ENCODE results near the gene GPATCH8. TPM values are rescaled to one million over a fixed set of nuclear protein-coding genes. Genes with fewer than 3 reads are reported as not detected.
"Not testable (repeated sequence)": the region's sequence is repeated elsewhere in the genome, so short reads cannot be mapped to it uniquely, and the experiment has no call there.

GPATCH8 gene
- total RNA-seq, 2 experiments from 2014 or later = 46.1 to 51.6 TPM

DNA sequence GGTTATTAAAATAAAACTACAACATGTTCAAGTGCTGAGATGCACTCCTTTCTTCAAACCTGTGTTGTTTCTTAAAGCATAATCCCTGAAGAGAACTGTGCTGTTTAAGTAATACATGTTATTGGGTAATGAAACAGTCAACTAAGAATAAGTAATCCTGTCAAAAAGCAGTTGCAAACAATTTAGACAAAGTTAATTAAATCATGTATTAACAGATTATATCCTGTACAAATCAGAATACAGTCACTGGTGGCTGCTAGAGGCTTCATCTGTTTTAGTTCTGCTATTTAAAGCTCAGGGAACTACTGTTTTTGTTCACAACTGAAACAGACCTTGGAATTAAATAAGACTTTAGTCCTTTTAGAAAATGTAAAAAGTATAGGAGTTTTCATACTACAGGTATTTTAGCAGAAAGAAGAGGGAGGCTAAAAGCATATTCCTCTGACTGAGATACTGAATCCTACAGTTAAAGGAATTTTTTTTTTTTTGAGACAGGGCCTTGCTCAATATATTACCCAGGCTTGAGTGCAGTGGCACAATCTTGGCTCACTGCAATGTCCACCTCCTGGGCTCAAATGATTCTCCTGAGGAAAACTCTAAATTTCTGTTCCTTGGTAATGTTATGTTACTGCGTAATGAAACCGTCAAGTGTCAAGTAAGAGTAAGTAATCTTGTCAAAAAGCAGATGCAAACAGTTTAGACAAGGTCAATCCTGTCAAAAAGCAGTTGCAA, 86.5 kb downstream of the GPATCH8 start:
- Mint-ChIP-seq H3K27me3 (no peaks in the 10 kb centered on the region), H3K4me3 (no peak overlapping the region), H3K4me1 (peaks cover 16% of the 10 kb centered on the region), H3K9me3 (ENCODE audit: low read depth) (no peaks in the 10 kb centered on the region), H3K27ac (no peak overlapping the region), H3K36me3 (peaks cover 21% of the 10 kb centered on the region)
- ATAC-seq (no peak), DNase-seq (no peak)
- CTCF ChIA-PET = interaction anchor here (1.3 to 1.7 kb wide), 2 partner anchors 9 to 15 kb away, joined by 3 read pairs; no protein-coding TSS in a partner anchor

GRCh38 chr17:44414394-44415155, 88.6 kb downstream of the GPATCH8 start:
- ATAC-seq = no peak
- Mint-ChIP-seq H3K27ac (no peak overlapping the region), H3K4me3 (no peak overlapping the region), H3K9me3 (ENCODE audit: low read depth) (no peaks in the 10 kb centered on the region), H3K27me3 (no peaks in the 10 kb centered on the region), H3K36me3 (peaks cover 20% of the 10 kb centered on the region), H3K4me1 (peaks cover 12% of the 10 kb centered on the region)
- CTCF ChIA-PET = interaction anchor here (0.8 kb wide), 1 partner anchor 9 kb away, joined by 3 read pairs; no protein-coding TSS in a partner anchor
- no peak for DNase-seq

GRCh38 chr17:44409309-44410028, 93.7 kb downstream of the GPATCH8 start:
- Mint-ChIP-seq H3K27ac (no peak overlapping the region), H3K36me3 (peaks cover 9% of the 10 kb centered on the region), H3K9me3 (ENCODE audit: low read depth) (no peaks in the 10 kb centered on the region), H3K4me3 (no peak overlapping the region), H3K4me1 (no peaks in the 10 kb centered on the region), H3K27me3 (no peaks in the 10 kb centered on the region)
- CTCF ChIA-PET = interaction anchor here (0.9 to 1.2 kb wide), 2 partner anchors 24 to 36 kb away, joined by 3 read pairs; no protein-coding TSS in a partner anchor
- DNase-seq (no peak), ATAC-seq (no peak)

DNA sequence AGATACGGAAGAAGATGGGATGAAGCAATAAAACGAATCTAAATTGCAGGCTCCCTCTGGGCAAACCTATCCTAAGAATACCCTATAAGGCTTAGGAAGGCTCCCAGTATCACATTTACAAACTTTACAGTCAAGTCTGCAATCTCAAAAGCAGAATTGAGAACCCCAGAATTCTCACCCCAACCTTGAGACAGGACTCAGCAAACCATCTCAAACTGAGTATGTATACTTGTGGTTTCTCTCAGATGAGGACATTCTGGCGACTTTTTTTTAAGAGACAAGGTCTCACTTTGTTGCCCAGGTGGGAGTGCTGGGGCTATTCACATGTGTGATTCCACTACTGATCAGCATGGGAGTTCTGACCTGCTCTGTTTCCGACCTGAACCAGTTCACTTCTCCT, 94.4 kb downstream of the GPATCH8 start:
- CTCF ChIA-PET = interaction anchor here (1.2 kb wide), 1 partner anchor 23 kb away, joined by 3 read pairs; no protein-coding TSS in a partner anchor
- Mint-ChIP-seq H3K4me1 (no peaks in the 10 kb centered on the region), H3K27ac (no peak overlapping the region), H3K36me3 (peaks cover 9% of the 10 kb centered on the region), H3K27me3 (no peaks in the 10 kb centered on the region), H3K9me3 (ENCODE audit: low read depth) (no peaks in the 10 kb centered on the region), H3K4me3 (no peak overlapping the region)
- ATAC-seq (no peak), DNase-seq (no peak)

- H3K4me3 Mint-ChIP-seq = no peak overlapping the region
- no peaks in the 10 kb centered on the region for H3K27me3 Mint-ChIP-seq
- peaks cover 26% of the 10 kb centered on the region for H3K36me3 Mint-ChIP-seq
- CTCF ChIA-PET = interaction anchor here (1.1 to 1.8 kb wide), 2 partner anchors 15 to 121 kb away, joined by 3 to 4 read pairs; no protein-coding TSS in a partner anchor
- H3K4me1 Mint-ChIP-seq = peaks cover 12% of the 10 kb centered on the region
- no peaks in the 10 kb centered on the region for H3K9me3 Mint-ChIP-seq (ENCODE audit: low read depth)
- ATAC-seq (peak; percentile 66), DNase-seq (no peak)
- H3K27ac Mint-ChIP-seq = no peak overlapping the region
Measured at GRCh38 chr17:44402564-44403172, 100.5 kb downstream of the GPATCH8 start.

GRCh38 chr17:44400226-44400847, 102.9 kb downstream of the GPATCH8 start:
- no peaks in the 10 kb centered on the region for H3K27me3 Mint-ChIP-seq
- H3K27ac Mint-ChIP-seq = no peak overlapping the region
- ATAC-seq (no peak), DNase-seq (no peak)
- no peak overlapping the region for H3K4me3 Mint-ChIP-seq
- H3K9me3 Mint-ChIP-seq (ENCODE audit: low read depth) = no peaks in the 10 kb centered on the region
- peaks cover 12% of the 10 kb centered on the region for H3K4me1 Mint-ChIP-seq
- CTCF ChIA-PET = interaction anchor here (0.6 to 1.5 kb wide), 5 partner anchors 13 to 318 kb away, joined by 3 to 4 read pairs (median 3); no protein-coding TSS in a partner anchor
- H3K36me3 Mint-ChIP-seq = peaks cover 28% of the 10 kb centered on the region

- Mint-ChIP-seq H3K27me3 (no peaks in the 10 kb centered on the region), H3K9me3 (ENCODE audit: low read depth) (no peaks in the 10 kb centered on the region), H3K4me3 (no peak overlapping the region), H3K4me1 (peaks cover 15% of the 10 kb centered on the region), H3K36me3 (peaks cover 26% of the 10 kb centered on the region), H3K27ac (no peak overlapping the region)
- ATAC-seq (no peak), DNase-seq (peak; percentile 18)
- CTCF ChIA-PET = interaction anchor here (0.8 to 1.3 kb wide), 4 partner anchors 14 to 125 kb away, joined by 3 to 4 read pairs (median 3); no protein-coding TSS in a partner anchor
Measured at GRCh38 chr17:44398692-44399691, 104.2 kb downstream of the GPATCH8 start.

GRCh38 chr17:44397479-44398440, 105.4 kb downstream of the GPATCH8 start:
- Mint-ChIP-seq H3K27ac (no peak overlapping the region), H3K36me3 (peaks cover 25% of the 10 kb centered on the region), H3K9me3 (ENCODE audit: low read depth) (no peaks in the 10 kb centered on the region), H3K4me3 (no peak overlapping the region), H3K4me1 (peaks cover 13% of the 10 kb centered on the region), H3K27me3 (no peaks in the 10 kb centered on the region)
- ATAC-seq (no peak), DNase-seq (peak; percentile 32)
- CTCF ChIA-PET = no interaction called here

GRCh38 chr17:44396946-44397345, 106.3 kb downstream of the GPATCH8 start:
- ATAC-seq = no peak
- H3K27me3 Mint-ChIP-seq = no peaks in the 10 kb centered on the region
- H3K9me3 Mint-ChIP-seq (ENCODE audit: low read depth) = no peaks in the 10 kb centered on the region
- peak; percentile 27 for DNase-seq
- H3K4me3 Mint-ChIP-seq = no peak overlapping the region
- peaks cover 8% of the 10 kb centered on the region for H3K4me1 Mint-ChIP-seq
- no peak overlapping the region for H3K27ac Mint-ChIP-seq
- H3K36me3 Mint-ChIP-seq = peaks cover 21% of the 10 kb centered on the region
- CTCF ChIA-PET = no interaction called here

- Mint-ChIP-seq H3K9me3 (ENCODE audit: low read depth) (no peaks in the 10 kb centered on the region), H3K27ac (no peak overlapping the region), H3K4me3 (no peak overlapping the region), H3K4me1 (peaks cover 14% of the 10 kb centered on the region), H3K36me3 (peaks cover 9% of the 10 kb centered on the region), H3K27me3 (no peaks in the 10 kb centered on the region)
- no peak for DNase-seq
- ATAC-seq = no peak
- CTCF ChIA-PET = interaction anchor here (1.0 kb wide), 3 partner anchors 9 to 128 kb away, joined by 3 to 4 read pairs (median 3); no protein-coding TSS in a partner anchor
Measured at GRCh38 chr17:44394833-44395232, 108.4 kb downstream of the GPATCH8 start.

DNA sequence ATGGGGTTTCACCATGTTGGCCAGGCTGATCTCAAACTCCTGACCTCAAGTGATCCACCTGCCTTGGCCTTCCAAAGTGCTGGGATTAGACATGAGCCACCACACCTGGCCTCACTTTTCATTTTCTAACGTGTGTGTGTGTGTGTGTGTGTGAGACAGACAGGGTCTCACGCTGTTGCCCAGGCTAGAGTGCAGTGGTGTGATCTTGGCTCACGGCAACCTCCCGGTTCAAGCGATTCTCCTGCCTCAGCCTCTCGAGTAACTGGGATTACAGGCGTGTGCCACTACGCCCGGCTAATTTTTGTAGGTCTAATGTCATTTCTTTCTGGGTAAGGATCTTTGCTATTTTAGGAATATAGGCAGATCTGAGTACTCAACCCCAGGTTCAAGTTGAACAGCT, 109.1 kb downstream of the GPATCH8 start:
- not testable (repeated sequence) for ATAC-seq, H3K4me3 Mint-ChIP-seq
- CTCF ChIA-PET = interaction anchor here (1.0 to 1.1 kb wide), 3 partner anchors 8 to 28 kb away, joined by 3 read pairs; no protein-coding TSS in a partner anchor

More for the DNA sequence above, 109.1 kb downstream of the GPATCH8 start:
- not testable (repeated sequence) for H3K27me3 Mint-ChIP-seq; H3K36me3 Mint-ChIP-seq; H3K27ac Mint-ChIP-seq; H3K9me3 Mint-ChIP-seq (ENCODE audit: low read depth)
- peaks cover 20% of the 10 kb centered on the region for H3K4me1 Mint-ChIP-seq
- peak; percentile 18 for DNase-seq
